ENCODE results near the gene MGAT5B.

DNA sequence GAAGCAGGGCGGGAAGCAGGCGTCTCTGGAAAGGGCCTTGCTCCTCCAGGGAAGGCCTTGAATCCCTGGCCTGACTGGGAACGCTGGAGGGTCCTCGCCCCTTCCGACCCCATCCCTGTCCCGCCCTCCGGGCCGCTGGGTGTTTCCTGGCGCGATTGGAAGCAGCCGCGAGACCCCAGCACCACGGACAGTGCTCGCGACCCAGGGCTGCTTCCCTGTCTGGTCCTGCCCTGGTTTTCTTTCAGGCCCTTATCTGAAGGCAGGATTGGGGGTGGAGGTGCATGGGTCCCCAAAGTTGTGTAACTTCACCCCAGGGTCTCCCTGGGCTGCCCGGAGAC lies 2.1 kb downstream of the MGAT5B start:
- TF ChIP-seq EZH2 (IDR thresholded peaks at IDR 0.05) (no peak), POLR2AphosphoS5 (IDR thresholded peaks at IDR 0.05; ENCODE audit: low read depth, low read length) (no peak)
- TF ChIP-seq, protein P1, sequence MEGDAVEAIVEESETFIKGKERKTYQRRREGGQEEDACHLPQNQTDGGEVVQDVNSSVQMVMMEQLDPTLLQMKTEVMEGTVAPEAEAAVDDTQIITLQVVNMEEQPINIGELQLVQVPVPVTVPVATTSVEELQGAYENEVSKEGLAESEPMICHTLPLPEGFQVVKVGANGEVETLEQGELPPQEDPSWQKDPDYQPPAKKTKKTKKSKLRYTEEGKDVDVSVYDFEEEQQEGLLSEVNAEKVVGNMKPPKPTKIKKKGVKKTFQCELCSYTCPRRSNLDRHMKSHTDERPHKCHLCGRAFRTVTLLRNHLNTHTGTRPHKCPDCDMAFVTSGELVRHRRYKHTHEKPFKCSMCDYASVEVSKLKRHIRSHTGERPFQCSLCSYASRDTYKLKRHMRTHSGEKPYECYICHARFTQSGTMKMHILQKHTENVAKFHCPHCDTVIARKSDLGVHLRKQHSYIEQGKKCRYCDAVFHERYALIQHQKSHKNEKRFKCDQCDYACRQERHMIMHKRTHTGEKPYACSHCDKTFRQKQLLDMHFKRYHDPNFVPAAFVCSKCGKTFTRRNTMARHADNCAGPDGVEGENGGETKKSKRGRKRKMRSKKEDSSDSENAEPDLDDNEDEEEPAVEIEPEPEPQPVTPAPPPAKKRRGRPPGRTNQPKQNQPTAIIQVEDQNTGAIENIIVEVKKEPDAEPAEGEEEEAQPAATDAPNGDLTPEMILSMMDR (IDR thresholded peaks at IDR 0.05 in 2 of 3, conservative IDR thresholded peaks at IDR 0.05 in 1 of 3; ENCODE audit: borderline replicate concordance in 1 of 3, insufficient read depth in 1 of 3, low read depth in 2 of 3, low read length in 2 of 3) = no peak
